HG03575 (cell line): ENCODE results near the gene C14orf93.
"Not testable (repeated sequence)": the region's sequence is repeated elsewhere in the genome, so short reads cannot be mapped to it uniquely, and the experiment has no call there.

Source experiments
- ATAC-seq: cut with Tn5 transposase; IDR thresholded peaks from one replicate; pipeline ENCODE4 v1.9.1; 2021; ENCODE audit not compliant: unreplicated experiment, insufficient number of reproducible peaks, low FRiP score; ENCODE audit errors: extremely low read depth

C14orf93 gene

GRCh38 chr14:22979748-22980392 is 30.1 kb downstream of the C14orf93 start:
- no peak for ATAC-seq

- ATAC-seq = no peak
Observed at GRCh38 chr14:22978981-22979671, 30.8 kb downstream of the C14orf93 start.

- no peak for ATAC-seq
Observed at GRCh38 chr14:22978487-22978837, 31.5 kb downstream of the C14orf93 start.

GRCh38 chr14:22977684-22978486 is 32.1 kb downstream of the C14orf93 start:
- ATAC-seq = no peak

GRCh38 chr14:22977434-22977683 is 32.6 kb downstream of the C14orf93 start:
- ATAC-seq = no peak

- ATAC-seq = no peak
Observed at GRCh38 chr14:22976620-22977433, 33.1 kb downstream of the C14orf93 start.

- no peak for ATAC-seq
Observed at GRCh38 chr14:22974530-22975313, 35.2 kb downstream of the C14orf93 start.

- ATAC-seq = no peak
Observed at GRCh38 chr14:22973217-22974032, 36.5 kb downstream of the C14orf93 start.

- no peak for ATAC-seq
Observed at GRCh38 chr14:22972313-22972930, 37.5 kb downstream of the C14orf93 start.

GRCh38 chr14:22971152-22971551 is 38.8 kb downstream of the C14orf93 start:
- no peak for ATAC-seq

- no peak for ATAC-seq
Observed at GRCh38 chr14:22966783-22967269, 43.1 kb downstream of the C14orf93 start.

GRCh38 chr14:22965916-22966782 is 43.8 kb downstream of the C14orf93 start:
- not testable (repeated sequence) for ATAC-seq

GRCh38 chr14:22962061-22962676 is 47.8 kb downstream of the C14orf93 start:
- no peak for ATAC-seq

- ATAC-seq = no peak
Observed at GRCh38 chr14:22955702-22956569, 54.0 kb downstream of the C14orf93 start.

GRCh38 chr14:22952418-22952817 is 57.5 kb downstream of the C14orf93 start:
- no peak for ATAC-seq
